Ascending aorta (tissue), 2 donors: ENCODE measurements around the gene PLOD2. TPM values are rescaled to one million over a fixed set of nuclear protein-coding genes. Genes with fewer than 3 reads are reported as not detected.

Experiments used
- DNase-seq, 2 donors: peaks; one replicate each; pipeline ENCODE4 v3.0.0-alpha.2; 2019; ENCODE audit warnings: low spot score in 2 of 2
- H3K27ac ChIP-seq, 2 donors: fragments of 200-600 bp; sonication (generic); one replicate each; pipeline ENCODE4 v1.5.1; 2016 to 2017; ENCODE audit warnings: mild to moderate bottlenecking in 1 of 2
- H3K27me3 ChIP-seq: fragments of 200-600 bp; sonication (generic); one replicate; pipeline ENCODE4 v1.5.1; 2017
- H3K36me3 ChIP-seq, 2 donors: fragments of 200-600 bp; sonication (generic); one replicate each; pipeline ENCODE4 v1.5.1; 2016
- H3K4me1 ChIP-seq, 2 donors: fragments of 200-600 bp; sonication (generic); one replicate each; pipeline ENCODE4 v1.5.1; 2016 to 2017; ENCODE audit warnings: mild to moderate bottlenecking in 1 of 2
- H3K4me3 ChIP-seq, 2 donors: fragments of 200-600 bp; sonication (generic); one replicate each; pipeline ENCODE4 v1.5.1; 2016 to 2017; ENCODE audit warnings: mild to moderate bottlenecking in 1 of 2
- H3K9me3 ChIP-seq, 2 donors: fragments of 200-600 bp; sonication (generic); one replicate each; pipeline ENCODE4 v1.5.1; 2016
- intact Hi-C: fragments of 100-400 bp; cut with DNase I; formaldehyde crosslinking; loops from one replicate; pipeline ENCODE4 v1.15.1; 2023
- total RNA-seq: library from RNA; depleted of rRNA; stranded (reverse); fragments of >200 nt; gene quantifications from one replicate; pipeline ENCODE4 v1.1.0, GENCODE V29; 2016
- TF ChIP-seq, protein P1 (sequence below), 3 experiments: fragments of 200-600 bp in 2 of 3; fragments of 450-650 bp in 1 of 3; sonication (generic) in 2 of 3; IDR thresholded peaks; one replicate each; pipeline ENCODE4 v1.5.1; 2016 to 2019; ENCODE audit warnings: antibody characterized with exemption in 3 of 3, mild to moderate bottlenecking in 1 of 3, moderate library complexity in 1 of 3

The PLOD2 gene
- total RNA-seq, 1 donor from 2014 or later: 41.3 TPM

DNA sequence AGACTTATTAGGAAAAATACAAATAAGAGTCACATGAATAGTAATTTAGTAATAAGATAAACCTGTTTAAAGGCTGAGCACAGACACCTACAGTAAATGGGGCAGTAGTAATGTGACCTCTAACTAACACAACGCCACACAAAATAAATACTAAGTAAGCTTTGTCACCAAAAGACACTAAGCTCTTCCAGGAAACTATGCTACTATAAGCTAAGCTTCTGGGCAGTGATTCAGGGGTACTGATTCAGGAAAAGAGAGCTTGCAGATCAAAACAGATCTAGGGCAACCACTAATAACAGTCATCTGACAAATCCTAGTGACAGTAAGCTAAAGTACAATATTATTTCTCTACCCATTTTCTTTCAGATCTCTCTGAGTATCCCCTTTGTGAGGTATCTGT is 68.8 kb downstream of the PLOD2 start:
- DNase-seq: no peak
- intact Hi-C loops: no loop called here
- Histone ChIP-seq H3K4me3 (no peak overlapping the region), H3K9me3 (no peaks in the 10 kb centered on the region), H3K4me1 (peaks cover 0 to 2% of the 10 kb centered on the region in 2 donors), H3K27ac (no peak overlapping the region), H3K36me3 (peaks cover 0 to 2% of the 10 kb centered on the region in 2 donors), H3K27me3 (no peaks in the 10 kb centered on the region)
- TF ChIP-seq, protein P1, sequence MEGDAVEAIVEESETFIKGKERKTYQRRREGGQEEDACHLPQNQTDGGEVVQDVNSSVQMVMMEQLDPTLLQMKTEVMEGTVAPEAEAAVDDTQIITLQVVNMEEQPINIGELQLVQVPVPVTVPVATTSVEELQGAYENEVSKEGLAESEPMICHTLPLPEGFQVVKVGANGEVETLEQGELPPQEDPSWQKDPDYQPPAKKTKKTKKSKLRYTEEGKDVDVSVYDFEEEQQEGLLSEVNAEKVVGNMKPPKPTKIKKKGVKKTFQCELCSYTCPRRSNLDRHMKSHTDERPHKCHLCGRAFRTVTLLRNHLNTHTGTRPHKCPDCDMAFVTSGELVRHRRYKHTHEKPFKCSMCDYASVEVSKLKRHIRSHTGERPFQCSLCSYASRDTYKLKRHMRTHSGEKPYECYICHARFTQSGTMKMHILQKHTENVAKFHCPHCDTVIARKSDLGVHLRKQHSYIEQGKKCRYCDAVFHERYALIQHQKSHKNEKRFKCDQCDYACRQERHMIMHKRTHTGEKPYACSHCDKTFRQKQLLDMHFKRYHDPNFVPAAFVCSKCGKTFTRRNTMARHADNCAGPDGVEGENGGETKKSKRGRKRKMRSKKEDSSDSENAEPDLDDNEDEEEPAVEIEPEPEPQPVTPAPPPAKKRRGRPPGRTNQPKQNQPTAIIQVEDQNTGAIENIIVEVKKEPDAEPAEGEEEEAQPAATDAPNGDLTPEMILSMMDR (IDR thresholded peaks at IDR 0.05): no peak

DNA sequence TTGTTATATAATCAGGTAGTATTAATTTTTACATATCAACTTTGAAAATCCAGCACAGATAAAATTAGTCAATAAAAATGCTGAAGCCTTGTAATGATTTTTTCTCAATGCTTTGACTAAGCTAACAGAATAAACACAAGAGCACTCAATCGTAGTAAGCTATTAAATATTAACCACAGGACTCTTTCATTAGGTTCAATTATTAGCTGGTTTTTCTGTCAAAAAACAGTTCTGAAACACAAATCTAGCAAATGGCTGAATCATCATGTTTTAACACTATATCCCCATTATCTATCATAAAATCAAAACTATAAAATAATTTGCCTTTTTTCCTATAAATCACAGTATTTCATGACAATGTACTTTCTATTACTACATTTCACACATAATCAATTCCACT is 69.6 kb downstream of the PLOD2 start:
- DNase-seq: no peak
- Histone ChIP-seq H3K4me1 (peaks cover 0 to 2% of the 10 kb centered on the region in 2 donors), H3K9me3 (no peaks in the 10 kb centered on the region), H3K36me3 (peaks cover 0 to 2% of the 10 kb centered on the region in 2 donors), H3K27me3 (no peaks in the 10 kb centered on the region), H3K4me3 (no peak overlapping the region), H3K27ac (no peak overlapping the region)
- TF ChIP-seq, protein P1 (IDR thresholded peaks at IDR 0.05): no peak
- intact Hi-C loops: no loop called here

DNA sequence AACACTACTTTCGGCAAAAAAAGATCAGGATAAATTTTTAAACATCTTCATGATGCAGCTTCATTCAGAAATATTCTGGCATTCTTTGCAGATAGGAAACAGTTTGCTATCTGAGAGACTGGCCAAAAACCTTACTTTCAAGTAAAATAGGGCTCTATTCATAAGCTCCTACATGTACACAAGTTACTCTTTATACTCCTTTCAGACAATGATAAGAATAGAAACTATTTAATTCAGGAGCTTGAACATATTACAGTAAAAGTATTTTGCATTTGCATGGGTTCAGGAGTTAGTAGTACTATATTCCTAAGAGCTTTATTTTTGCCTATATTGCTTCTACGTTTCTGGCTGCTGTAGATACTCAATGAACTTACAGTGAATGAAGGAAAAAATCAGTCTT is 70.5 kb downstream of the PLOD2 start:
- Histone ChIP-seq H3K4me1 (peaks cover 0 to 2% of the 10 kb centered on the region in 2 donors), H3K36me3 (peaks cover 0 to 6% of the 10 kb centered on the region in 2 donors), H3K27me3 (no peaks in the 10 kb centered on the region), H3K9me3 (no peaks in the 10 kb centered on the region), H3K27ac (no peak overlapping the region), H3K4me3 (no peak overlapping the region)
- TF ChIP-seq, protein P1 (IDR thresholded peaks at IDR 0.05): no peak
- intact Hi-C loops: no loop called here
- DNase-seq: no peak

DNA sequence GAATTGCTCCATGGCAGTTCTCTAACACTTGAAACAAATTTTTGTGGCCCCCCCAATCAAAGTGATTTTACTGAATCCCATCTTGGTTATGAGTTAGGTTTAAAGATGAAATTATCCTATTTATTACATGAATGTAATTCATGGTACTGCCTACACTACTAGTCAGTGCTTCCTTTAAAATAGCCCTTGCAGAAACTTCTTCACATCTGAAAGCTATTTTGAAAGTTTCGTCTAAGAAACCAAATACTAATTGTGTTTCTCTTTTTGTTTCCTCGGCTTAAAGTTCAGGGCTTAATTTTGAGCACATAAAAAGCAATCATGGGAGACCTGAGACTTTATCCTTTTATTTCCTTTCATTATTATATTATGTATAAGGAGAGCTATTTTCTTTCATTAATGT is 72.1 kb downstream of the PLOD2 start:
- Histone ChIP-seq H3K27me3 (no peaks in the 10 kb centered on the region), H3K4me1 (peaks cover 0 to 2% of the 10 kb centered on the region in 2 donors), H3K9me3 (no peaks in the 10 kb centered on the region), H3K36me3 (peaks cover 0 to 12% of the 10 kb centered on the region in 2 donors), H3K4me3 (no peak overlapping the region), H3K27ac (no peak overlapping the region)
- intact Hi-C loops: no loop called here
- TF ChIP-seq, protein P1 (IDR thresholded peaks at IDR 0.05): no peak
- DNase-seq: no peak

DNA sequence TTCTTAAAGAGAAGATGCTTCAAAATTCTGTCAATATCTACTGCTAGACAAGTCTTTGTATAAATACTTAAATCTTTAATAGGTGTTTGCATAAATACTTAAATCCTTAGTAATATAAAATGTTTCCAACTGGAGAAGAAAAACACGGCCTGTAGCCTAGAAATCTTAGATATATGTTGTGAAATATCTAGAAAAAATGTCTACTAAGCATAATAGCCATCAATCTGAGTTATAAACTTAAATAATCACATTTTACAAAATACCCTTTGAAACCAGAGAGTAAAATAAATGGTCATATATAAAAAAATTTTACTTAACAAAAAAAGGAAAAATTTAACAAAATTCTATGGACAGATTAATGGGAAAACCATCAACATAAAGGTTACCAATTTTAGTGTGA is 73.9 kb downstream of the PLOD2 start:
- intact Hi-C loops: no loop called here
- Histone ChIP-seq H3K36me3 (peaks cover 0 to 12% of the 10 kb centered on the region in 2 donors), H3K4me3 (no peak overlapping the region), H3K9me3 (no peaks in the 10 kb centered on the region), H3K27ac (no peak overlapping the region), H3K27me3 (no peaks in the 10 kb centered on the region), H3K4me1 (no peaks in the 10 kb centered on the region)
- TF ChIP-seq, protein P1 (IDR thresholded peaks at IDR 0.05): no peak
- DNase-seq: no peak

DNA sequence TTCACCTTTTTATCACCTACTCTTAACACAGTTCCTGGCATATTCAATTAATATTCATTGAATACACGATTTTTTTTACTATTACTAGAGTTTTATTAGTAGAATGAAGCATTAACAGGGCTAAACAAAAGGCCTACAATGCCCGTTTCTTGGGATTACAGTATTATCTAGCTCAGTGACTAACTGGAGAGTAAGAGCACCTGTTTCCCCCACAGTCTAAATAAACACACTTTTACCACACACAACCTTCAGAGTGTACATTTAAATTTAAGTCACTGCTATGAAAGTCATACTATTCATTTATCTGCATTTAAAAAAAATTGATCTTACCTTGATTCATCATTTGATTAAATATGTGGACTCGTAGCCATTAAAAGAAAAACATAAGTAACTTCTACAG is 74.8 kb downstream of the PLOD2 start:
- peaks cover 0 to 2% of the 10 kb centered on the region in 2 donors for H3K4me1 ChIP-seq
- no peak overlapping the region for H3K4me3 ChIP-seq
- H3K9me3 ChIP-seq: no peaks in the 10 kb centered on the region
- H3K27me3 ChIP-seq: no peaks in the 10 kb centered on the region
- intact Hi-C loops: no loop called here
- TF ChIP-seq, protein P1 (IDR thresholded peaks at IDR 0.05): no peak
- DNase-seq: no peak
- H3K27ac ChIP-seq: no peak overlapping the region
- H3K36me3 ChIP-seq: peaks cover 0 to 15% of the 10 kb centered on the region in 2 donors
